SU-DHL-6 (cell line): ENCODE measurements around the gene SDK1.

Experiments
- H2AFZ ChIP-seq: fragments of 200-600 bp; sonication (generic); 2 replicates; pipeline ENCODE4 v1.6.1; 2014; ENCODE audit warnings: low read depth, mild to moderate bottlenecking, moderate library complexity, mixed read lengths, antibody characterized with exemption, low read length; ENCODE audit not compliant: severe bottlenecking
- H3F3A ChIP-seq: fragments of 200-600 bp; shearing (Covaris generic); 2 replicates; pipeline ENCODE4 v1.6.0; 2016; ENCODE audit warnings: antibody characterized with exemption, mild to moderate bottlenecking; ENCODE audit not compliant: insufficient read depth
- H3K27ac ChIP-seq: fragments of 200-600 bp; sonication (generic); 2 replicates; pipeline ENCODE4 v1.5.1; 2016; ENCODE audit warnings: low read depth, mild to moderate bottlenecking, low read length, moderate library complexity, mixed read lengths
- H3K27me3 ChIP-seq: fragments of 200-600 bp; sonication (generic), shearing (Covaris generic); 2 replicates; pipeline ENCODE4 v1.6.0; 2014; ENCODE audit warnings: mild to moderate bottlenecking, low read length
- H3K36me3 ChIP-seq: fragments of 200-600 bp; sonication (generic); 2 replicates; pipeline ENCODE4 v1.6.1; 2014; ENCODE audit warnings: mild to moderate bottlenecking, low read length, mixed read lengths
- H3K4me2 ChIP-seq: fragments of 300-600, 200-600 bp; shearing (Covaris generic), sonication (generic); 2 replicates; pipeline ENCODE4 v1.6.0; 2014; ENCODE audit warnings: low read length, low read depth, mild to moderate bottlenecking; ENCODE audit not compliant: poor library complexity, severe bottlenecking
- H3K4me3 ChIP-seq: fragments of 200-600 bp; sonication (generic); 2 replicates; pipeline ENCODE4 v1.5.1; 2014; ENCODE audit warnings: antibody characterized with exemption, low read length, mild to moderate bottlenecking, mixed read lengths; ENCODE audit not compliant: insufficient read depth, poor library complexity, severe bottlenecking
- H3K79me2 ChIP-seq: fragments of 200-600 bp; sonication (generic); 2 replicates; pipeline ENCODE4 v1.6.1; 2014; ENCODE audit warnings: mild to moderate bottlenecking, low read length, moderate library complexity; ENCODE audit not compliant: insufficient read depth
- H3K9ac ChIP-seq: fragments of 200-600 bp; sonication (generic); 2 replicates; pipeline ENCODE4 v1.7.0; 2014; ENCODE audit warnings: mild to moderate bottlenecking, low read length
- H3K9me2 ChIP-seq: fragments of 200-600 bp; sonication (generic); replicated peaks from 2 replicates; pipeline ENCODE4 v1.6.1; 2014; ENCODE audit warnings: low read length; ENCODE audit not compliant: insufficient read depth
- H3K9me3 ChIP-seq: fragments of 200-600 bp; sonication (generic); 2 replicates; pipeline ENCODE4 v1.6.1; 2014; ENCODE audit warnings: low read length, mixed read lengths; ENCODE audit not compliant: insufficient read depth
- H4K20me1 ChIP-seq: fragments of 200-600 bp; sonication (generic); 2 replicates; pipeline ENCODE4 v1.6.1; 2014; ENCODE audit warnings: low read depth, mild to moderate bottlenecking, antibody characterized with exemption, low read length, moderate library complexity, mixed read lengths
- EZH2phosphoT487 ChIP-seq: fragments of 200-600 bp; sonication (generic), shearing (Covaris generic); conservative IDR thresholded peaks from 2 replicates; pipeline ENCODE4 v1.6.1; 2018; ENCODE audit warnings: mild to moderate bottlenecking, antibody characterized with exemption, low read length, moderate library complexity, mixed read lengths
- TF ChIP-seq, protein P1 (sequence below): fragments of 200-600 bp; sonication (generic); IDR thresholded peaks from one replicate; pipeline ENCODE4 v1.5.1; 2017; ENCODE audit warnings: antibody characterized with exemption, mild to moderate bottlenecking, low read length, moderate library complexity; ENCODE audit not compliant: insufficient read depth, poor library complexity, severe bottlenecking

SDK1 gene

DNA sequence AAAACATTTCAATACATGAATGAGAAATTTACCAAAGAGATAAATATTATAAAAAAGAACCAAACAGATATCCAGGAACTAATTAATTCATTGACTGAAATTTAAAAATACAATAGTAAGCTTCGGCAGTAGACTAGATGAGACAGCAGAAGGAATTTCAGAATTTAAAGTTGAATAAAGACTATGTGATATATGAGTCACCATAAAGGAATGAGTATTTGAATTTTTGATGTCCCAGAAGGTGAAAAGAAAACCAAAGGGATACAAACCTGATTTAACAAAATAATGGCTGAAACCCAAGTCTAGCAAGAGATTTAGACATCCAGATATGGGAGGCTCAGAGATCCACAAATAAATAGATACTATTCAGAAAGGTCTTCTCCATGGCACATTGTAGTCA lies 757.1 kb downstream of the SDK1 start:
- Histone ChIP-seq H3K27me3 (no peaks in the 10 kb centered on the region), H3K36me3 (no peaks in the 10 kb centered on the region), H3K9ac (no peak overlapping the region), H2AFZ (no peak overlapping the region), H3K27ac (no peak overlapping the region), H3K9me2 (no peaks in the 10 kb centered on the region), H3K4me3 (no peak overlapping the region), H3K4me2 (no peak overlapping the region), H3K9me3 (no peaks in the 10 kb centered on the region), H4K20me1 (no peaks in the 10 kb centered on the region), H3K79me2 (no peaks in the 10 kb centered on the region), H3F3A (no peaks in the 10 kb centered on the region)
- no peak for TF ChIP-seq EZH2phosphoT487
- TF ChIP-seq, protein P1, sequence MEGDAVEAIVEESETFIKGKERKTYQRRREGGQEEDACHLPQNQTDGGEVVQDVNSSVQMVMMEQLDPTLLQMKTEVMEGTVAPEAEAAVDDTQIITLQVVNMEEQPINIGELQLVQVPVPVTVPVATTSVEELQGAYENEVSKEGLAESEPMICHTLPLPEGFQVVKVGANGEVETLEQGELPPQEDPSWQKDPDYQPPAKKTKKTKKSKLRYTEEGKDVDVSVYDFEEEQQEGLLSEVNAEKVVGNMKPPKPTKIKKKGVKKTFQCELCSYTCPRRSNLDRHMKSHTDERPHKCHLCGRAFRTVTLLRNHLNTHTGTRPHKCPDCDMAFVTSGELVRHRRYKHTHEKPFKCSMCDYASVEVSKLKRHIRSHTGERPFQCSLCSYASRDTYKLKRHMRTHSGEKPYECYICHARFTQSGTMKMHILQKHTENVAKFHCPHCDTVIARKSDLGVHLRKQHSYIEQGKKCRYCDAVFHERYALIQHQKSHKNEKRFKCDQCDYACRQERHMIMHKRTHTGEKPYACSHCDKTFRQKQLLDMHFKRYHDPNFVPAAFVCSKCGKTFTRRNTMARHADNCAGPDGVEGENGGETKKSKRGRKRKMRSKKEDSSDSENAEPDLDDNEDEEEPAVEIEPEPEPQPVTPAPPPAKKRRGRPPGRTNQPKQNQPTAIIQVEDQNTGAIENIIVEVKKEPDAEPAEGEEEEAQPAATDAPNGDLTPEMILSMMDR, result no peak

DNA sequence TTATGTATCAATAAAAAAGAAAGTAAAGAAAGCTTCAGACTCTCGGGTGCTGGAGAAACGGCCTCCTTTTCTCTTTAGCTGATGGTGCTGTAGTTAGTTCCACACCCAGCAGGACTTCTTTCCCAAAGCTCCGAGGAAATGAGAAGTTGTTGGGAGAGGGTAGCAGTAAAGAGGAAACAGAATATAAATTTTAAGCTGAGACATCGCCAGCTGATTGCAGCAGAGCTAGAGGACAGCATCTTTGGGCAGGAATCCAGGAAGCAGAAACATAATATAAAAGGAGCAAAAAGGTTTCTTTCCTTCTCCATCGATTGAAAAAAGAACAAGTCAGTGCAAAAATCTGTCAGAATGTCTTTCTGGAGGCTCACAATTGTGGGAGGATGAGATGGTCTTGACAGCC lies 764.1 kb downstream of the SDK1 start:
- no peaks in the 10 kb centered on the region for H3K9me3 ChIP-seq
- no peak overlapping the region for H3K27ac ChIP-seq
- H3K9ac ChIP-seq, result no peak overlapping the region
- H3K79me2 ChIP-seq, result no peaks in the 10 kb centered on the region
- no peaks in the 10 kb centered on the region for H3K27me3 ChIP-seq
- H2AFZ ChIP-seq, result no peak overlapping the region
- TF ChIP-seq, protein P1, result no peak
- H3K36me3 ChIP-seq, result no peaks in the 10 kb centered on the region
- H3K4me3 ChIP-seq, result no peak overlapping the region
- H3K4me2 ChIP-seq, result no peak overlapping the region
- H3K9me2 ChIP-seq, result no peaks in the 10 kb centered on the region
- H4K20me1 ChIP-seq, result no peaks in the 10 kb centered on the region
- no peaks in the 10 kb centered on the region for H3F3A ChIP-seq

DNA sequence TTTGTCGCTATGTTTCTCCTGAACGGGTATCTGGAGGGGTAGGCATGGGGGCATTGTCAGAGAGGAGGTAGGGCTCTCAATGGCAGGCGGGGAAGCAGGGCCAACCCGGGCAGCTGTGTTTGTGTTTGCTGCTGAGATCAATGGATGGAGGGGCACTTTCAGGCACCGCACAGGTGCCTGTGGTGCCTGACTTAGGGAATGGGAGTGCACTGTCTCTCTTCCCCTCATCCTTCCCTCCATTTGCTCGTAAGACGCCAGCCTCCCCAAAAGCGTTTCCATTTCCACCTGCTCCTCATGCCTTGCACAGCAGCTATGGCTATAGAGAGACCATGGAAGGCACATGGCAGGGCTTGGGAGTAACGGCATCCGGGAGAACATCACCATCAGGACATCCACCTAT lies 765.2 kb downstream of the SDK1 start:
- Histone ChIP-seq H3F3A (no peaks in the 10 kb centered on the region), H3K9me3 (no peaks in the 10 kb centered on the region), H3K9ac (no peak overlapping the region), H3K4me3 (no peak overlapping the region), H3K9me2 (no peaks in the 10 kb centered on the region), H3K4me2 (no peak overlapping the region), H3K27ac (no peak overlapping the region), H2AFZ (no peak overlapping the region), H4K20me1 (no peaks in the 10 kb centered on the region), H3K36me3 (no peaks in the 10 kb centered on the region), H3K27me3 (no peaks in the 10 kb centered on the region), H3K79me2 (no peaks in the 10 kb centered on the region)
- no peak for TF ChIP-seq EZH2phosphoT487
- TF ChIP-seq, protein P1, result no peak
